ENCODE measurements around the gene GOLT1A.

The GOLT1A gene

GRCh38 chr1:204256531-204256930, 42.7 kb upstream of the GOLT1A start:
- no peak for DNase-seq
- peaks cover 38% of the 10 kb centered on the region for H3K4me1 Mint-ChIP-seq
- H3K27ac Mint-ChIP-seq: no peak overlapping the region
- no peaks in the 10 kb centered on the region for H3K9me3 Mint-ChIP-seq
- peaks cover 16% of the 10 kb centered on the region for H3K27me3 Mint-ChIP-seq (ENCODE audit: low read depth, poor library complexity)
- H3K36me3 Mint-ChIP-seq (ENCODE audit: low read depth): peaks cover 12% of the 10 kb centered on the region
- no peak overlapping the region for H3K4me3 Mint-ChIP-seq
- TF ChIP-seq CTCF (IDR thresholded peaks at IDR 0.05): no peak

- no peak overlapping the region for H3K27ac Mint-ChIP-seq
- no peak overlapping the region for H3K4me3 Mint-ChIP-seq
- no peaks in the 10 kb centered on the region for H3K9me3 Mint-ChIP-seq
- peaks cover 38% of the 10 kb centered on the region for H3K4me1 Mint-ChIP-seq
- peaks cover 15% of the 10 kb centered on the region for H3K27me3 Mint-ChIP-seq (ENCODE audit: low read depth, poor library complexity)
- peaks cover 12% of the 10 kb centered on the region for H3K36me3 Mint-ChIP-seq (ENCODE audit: low read depth)
- no peak for DNase-seq
- TF ChIP-seq CTCF (IDR thresholded peaks at IDR 0.05): no peak
These were observed 42.2 kb upstream of the GOLT1A start for GRCh38 chr1:204255966-204256365.

- Mint-ChIP-seq H3K27me3 (ENCODE audit: low read depth, poor library complexity) (peaks cover 18% of the 10 kb centered on the region), H3K9me3 (no peaks in the 10 kb centered on the region), H3K4me3 (no peak overlapping the region), H3K4me1 (peaks cover 38% of the 10 kb centered on the region), H3K36me3 (ENCODE audit: low read depth) (peaks cover 6% of the 10 kb centered on the region), H3K27ac (no peak overlapping the region)
- no peak for DNase-seq
- TF ChIP-seq CTCF (IDR thresholded peaks at IDR 0.05): no peak
These were observed 41.4 kb upstream of the GOLT1A start for GRCh38 chr1:204255225-204255624.

GRCh38 chr1:204254031-204254661, 40.4 kb upstream of the GOLT1A start:
- Mint-ChIP-seq H3K4me1 (peaks cover 38% of the 10 kb centered on the region), H3K27me3 (ENCODE audit: low read depth, poor library complexity) (peaks cover 22% of the 10 kb centered on the region), H3K4me3 (no peak overlapping the region), H3K36me3 (ENCODE audit: low read depth) (no peaks in the 10 kb centered on the region), H3K27ac (no peak overlapping the region), H3K9me3 (no peaks in the 10 kb centered on the region)
- TF ChIP-seq CTCF (IDR thresholded peaks at IDR 0.05): no peak
- DNase-seq: no peak

GRCh38 chr1:204251926-204252689, 38.3 kb upstream of the GOLT1A start:
- no peak overlapping the region for H3K27ac Mint-ChIP-seq
- no peaks in the 10 kb centered on the region for H3K36me3 Mint-ChIP-seq (ENCODE audit: low read depth)
- H3K9me3 Mint-ChIP-seq: no peaks in the 10 kb centered on the region

More at GRCh38 chr1:204251926-204252689, 38.3 kb upstream of the GOLT1A start:
- Mint-ChIP-seq H3K4me3 (no peak overlapping the region), H3K4me1 (peaks cover 30% of the 10 kb centered on the region), H3K27me3 (ENCODE audit: low read depth, poor library complexity) (peaks cover 19% of the 10 kb centered on the region)
- no peak for DNase-seq
- no peak for TF ChIP-seq CTCF (IDR thresholded peaks at IDR 0.05)
